ENCODE measurements around the gene PPIB. TPM values are rescaled to one million over a fixed set of nuclear protein-coding genes. Genes with fewer than 3 reads are reported as not detected.

PPIB gene
- total and polyA plus RNA-seq, 9 of the 15 experiments (the other 6 are each of a cell fraction or from before 2014, with no cell fraction given), result 306 to 746 (median 439) TPM

GRCh38 chr15:64146885-64147681 is 15.7 kb downstream of the PPIB start (continued):
- TF ChIP-seq PBX2 (CRISPR knock-in tag; IDR thresholded peaks at IDR 0.05; ENCODE audit: low read depth), result no peak
- TF ChIP-seq PBX2 (tag; conservative IDR thresholded peaks at IDR 0.05; ENCODE audit: low read depth), result 0 out of 2 replicates have a peak, but pooled peaks have one; percentile 17
- no peak for TF ChIP-seq FOXA3 (CRISPR knock-in tag; conservative IDR thresholded peaks at IDR 0.05 in 1 of 2, IDR thresholded peaks at IDR 0.05 in 1 of 2)
- no peak for TF ChIP-seq MED1 (CRISPR knock-in tag; IDR thresholded peaks at IDR 0.05; ENCODE audit: borderline replicate concordance)
- peak; percentile 64; the same call in 1 of the 2 replicates for TF ChIP-seq ZNF592 (IDR thresholded peaks at IDR 0.05)
- 0 out of 2 replicates have a peak, but pooled peaks have one; percentile 13 for TF ChIP-seq NFE2 (IDR thresholded peaks at IDR 0.05; ENCODE audit: low read depth)
- peak; percentile 64 for TF ChIP-seq POLR2G (IDR thresholded peaks at IDR 0.05; ENCODE audit: low read depth, low read length)
- TF ChIP-seq SMARCE1 (IDR thresholded peaks at IDR 0.05), result peak; percentile 45; the same call in 1 of the 2 replicates
- TF ChIP-seq GATA2 (CRISPR knock-in tag; IDR thresholded peaks at IDR 0.05), result peak; percentile 67
- no peak for TF ChIP-seq ZNF354B (CRISPR knock-in tag; IDR thresholded peaks at IDR 0.05)
- no peak for TF ChIP-seq CEBPB (tag; IDR thresholded peaks at IDR 0.05)
- peak; percentile 70; the same call in 1 of the 2 replicates for TF ChIP-seq ZBTB2 (IDR thresholded peaks at IDR 0.05)
- TF ChIP-seq ESRRA (IDR thresholded peaks at IDR 0.05; ENCODE audit: borderline replicate concordance, low read depth), result 0 out of 2 replicates have a peak, but pooled peaks have one; percentile 42
- no peak for TF ChIP-seq ZNF589 (CRISPR knock-in tag; IDR thresholded peaks at IDR 0.05; ENCODE audit: low read depth)
- TF ChIP-seq POLR2A (conservative IDR thresholded peaks at IDR 0.05), result peak; percentile 25; the same call in 1 of the 2 replicates
- TF ChIP-seq TARDBP (IDR thresholded peaks at IDR 0.05), result no peak
- TF ChIP-seq PHB (CRISPR knock-in tag; IDR thresholded peaks at IDR 0.05), result no peak
- peak; percentile 38; the same call in 1 of the 2 replicates for TF ChIP-seq BCOR (IDR thresholded peaks at IDR 0.05)
- no peak for TF ChIP-seq ELF1 (tag; IDR thresholded peaks at IDR 0.05)
- TF ChIP-seq EP400 (IDR thresholded peaks at IDR 0.05), result 0 out of 2 replicates have a peak, but pooled peaks have one; percentile 15

Data from K562 (cell line).